Muscle of leg (tissue), 11 donors: ENCODE data around the gene QSOX1. TPM values are rescaled to one million over a fixed set of nuclear protein-coding genes. Genes with fewer than 3 reads are reported as not detected.

Experiments
- DNase-seq: peaks from one replicate; pipeline ENCODE4 v3.0.0; 2013
- H3K27ac ChIP-seq: one replicate; pipeline ENCODE4 v1.5.1; 2013; ENCODE audit warnings: mild to moderate bottlenecking, low read length, control low read depth
- H3K27me3 ChIP-seq: one replicate; pipeline ENCODE4 v1.6.1; 2013; ENCODE audit warnings: low read length; ENCODE audit not compliant: control insufficient read depth, insufficient read depth
- H3K36me3 ChIP-seq: one replicate; pipeline ENCODE4 v1.6.1; 2013; ENCODE audit warnings: low read length; ENCODE audit not compliant: control insufficient read depth, insufficient read depth
- H3K4me1 ChIP-seq: one replicate; pipeline ENCODE4 v1.6.1; 2013; ENCODE audit warnings: low read length; ENCODE audit not compliant: control insufficient read depth, insufficient read depth
- H3K4me3 ChIP-seq: one replicate; pipeline ENCODE4 v1.5.1; 2013; ENCODE audit warnings: low read length, control low read depth
- H3K9me3 ChIP-seq: replicated peaks from 2 replicates; pipeline ENCODE4 v1.6.1; 2013; ENCODE audit warnings: low read depth, low read length; ENCODE audit not compliant: control insufficient read depth
- WGBS: methylation state at CpG from one replicate; pipeline ENCODE4 v1.1.5; 2013; ENCODE audit warnings: missing lambda C conversion rate; ENCODE audit not compliant: insufficient coverage; 5-methylcytosine and 5-hydroxymethylcytosine counted together
- polyA plus RNA-seq, 8 donors: library from polyadenylated mRNA; unstranded; fragments of 120-200 nt; gene quantifications; one replicate each; pipeline versions ENCODE4 v1.2.1 to v1.2.3, GENCODE V29; 2013; ENCODE audit warnings: inconsistent platforms in 1 of 8, low replicate concordance in 1 of 8; ENCODE audit not compliant: insufficient read length in 8 of 8, insufficient read depth in 1 of 8
- total RNA-seq: library from RNA; stranded (reverse); fragments of 120-200 nt; gene quantifications from one replicate; pipeline ENCODE4 v1.2.4, GENCODE V29; 2013

The QSOX1 gene
- total and polyA plus RNA-seq, 9 donors, result 16.0 to 43.5 (median 33.1) TPM

GRCh38 chr1:180206581-180206980, 51.9 kb downstream of the QSOX1 start:
- H3K4me3 ChIP-seq, result no peak overlapping the region
- no peak for DNase-seq
- H3K36me3 ChIP-seq, result no peaks in the 10 kb centered on the region
- WGBS, result 92% methylated on average over 3 of the region's 3 CpGs
- H3K27ac ChIP-seq, result no peak overlapping the region
- peaks cover 7% of the 10 kb centered on the region for H3K4me1 ChIP-seq
- H3K9me3 ChIP-seq, result no peaks in the 10 kb centered on the region
- peaks cover 19% of the 10 kb centered on the region for H3K27me3 ChIP-seq

DNA sequence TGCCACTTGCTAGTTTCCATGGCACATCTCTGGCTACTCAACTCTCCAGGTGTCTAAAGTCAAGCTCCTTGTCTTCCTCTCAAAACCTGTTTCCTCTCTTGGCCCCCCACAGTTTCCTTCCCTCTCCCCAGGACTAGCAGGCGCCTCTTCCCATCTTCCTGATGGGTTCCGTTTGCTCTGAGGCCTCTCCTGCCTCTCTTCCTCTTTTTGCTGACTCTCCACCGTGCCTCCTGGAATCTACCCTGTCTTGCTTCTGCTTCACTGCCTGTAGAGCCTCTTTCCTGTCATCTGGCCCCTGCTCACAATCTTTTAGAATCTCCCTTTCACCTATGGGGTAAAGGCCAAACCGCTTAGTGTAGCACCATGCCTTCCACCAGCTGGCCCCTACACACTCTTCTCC, 53.6 kb downstream of the QSOX1 start:
- WGBS, result 77% methylated on average over 4 of the region's 4 CpGs
- no peak for DNase-seq
- H3K27me3 ChIP-seq, result peaks cover 21% of the 10 kb centered on the region

DNA sequence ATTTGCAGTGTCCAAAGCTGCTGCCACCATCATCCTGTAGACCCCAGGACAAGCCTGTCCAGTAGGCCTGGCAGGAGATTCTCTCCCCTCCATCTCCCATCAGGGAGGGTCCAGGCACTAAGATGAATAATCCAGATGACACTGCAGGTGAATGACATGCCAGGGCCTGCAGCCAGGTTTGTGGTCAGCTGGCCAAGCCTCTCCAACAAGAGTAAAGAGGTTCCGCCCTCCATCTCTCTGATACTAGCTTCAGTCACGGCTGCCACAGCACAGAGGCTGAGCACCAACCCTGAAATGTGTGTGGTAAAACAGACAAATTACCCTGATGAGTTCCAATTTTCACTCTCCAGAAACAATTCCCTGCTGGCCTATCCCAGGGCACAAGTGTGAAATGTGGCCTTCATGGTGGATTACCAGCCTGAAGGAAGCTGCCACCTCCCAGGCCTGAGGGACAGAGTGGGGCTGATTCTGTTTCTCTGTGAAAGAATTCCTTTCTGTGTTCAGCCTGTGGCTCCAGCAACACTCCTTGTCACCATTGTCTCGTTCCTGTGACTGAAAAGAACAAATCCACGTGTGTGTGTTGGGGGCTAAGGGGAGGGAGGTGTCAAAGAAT, 55.4 kb downstream of the QSOX1 start:
- no peak overlapping the region for H3K4me3 ChIP-seq
- H3K27me3 ChIP-seq, result peaks cover 21% of the 10 kb centered on the region
- 100% methylated on average over 1 of the region's 4 CpGs for WGBS
- H3K36me3 ChIP-seq, result no peaks in the 10 kb centered on the region
- H3K9me3 ChIP-seq, result no peaks in the 10 kb centered on the region
- no peak overlapping the region for H3K27ac ChIP-seq
- DNase-seq, result peak; percentile 56
- peaks cover 15% of the 10 kb centered on the region for H3K4me1 ChIP-seq

More for the DNA sequence above, 53.6 kb downstream of the QSOX1 start:
- Histone ChIP-seq H3K9me3 (no peaks in the 10 kb centered on the region), H3K36me3 (no peaks in the 10 kb centered on the region), H3K4me1 (peaks cover 7% of the 10 kb centered on the region), H3K4me3 (no peak overlapping the region), H3K27ac (no peak overlapping the region)

GRCh38 chr1:180211156-180211859, 56.6 kb downstream of the QSOX1 start:
- no peak for DNase-seq
- Histone ChIP-seq H3K36me3 (no peaks in the 10 kb centered on the region), H3K9me3 (no peaks in the 10 kb centered on the region), H3K4me3 (no peak overlapping the region), H3K27ac (no peak overlapping the region), H3K4me1 (peaks cover 19% of the 10 kb centered on the region), H3K27me3 (peaks cover 21% of the 10 kb centered on the region)
- WGBS, result 82% methylated on average over 11 of the region's 12 CpGs

DNA sequence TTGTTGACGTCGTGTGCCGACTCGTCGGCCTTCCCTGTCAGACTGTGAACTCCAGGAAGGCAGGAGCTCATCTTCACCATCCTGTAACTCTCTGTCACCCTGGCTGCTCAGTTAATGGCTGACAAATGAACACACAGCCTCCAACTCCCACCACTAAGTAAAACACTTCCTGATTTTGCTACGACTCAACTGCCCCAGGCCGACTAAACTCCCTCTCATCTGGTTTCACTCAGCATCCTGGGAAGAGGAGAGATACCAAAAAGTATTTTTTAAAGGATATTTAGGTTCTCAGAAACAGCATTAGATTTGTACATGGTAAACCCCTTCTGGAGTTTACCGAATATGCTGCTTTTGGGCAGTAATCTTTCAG, 57.2 kb downstream of the QSOX1 start:
- Histone ChIP-seq H3K27ac (no peak overlapping the region), H3K9me3 (no peaks in the 10 kb centered on the region), H3K4me3 (no peak overlapping the region), H3K27me3 (peaks cover 18% of the 10 kb centered on the region), H3K36me3 (no peaks in the 10 kb centered on the region), H3K4me1 (peaks cover 19% of the 10 kb centered on the region)
- no peak for DNase-seq
- WGBS, result 63% methylated on average over 5 of the region's 8 CpGs

DNA sequence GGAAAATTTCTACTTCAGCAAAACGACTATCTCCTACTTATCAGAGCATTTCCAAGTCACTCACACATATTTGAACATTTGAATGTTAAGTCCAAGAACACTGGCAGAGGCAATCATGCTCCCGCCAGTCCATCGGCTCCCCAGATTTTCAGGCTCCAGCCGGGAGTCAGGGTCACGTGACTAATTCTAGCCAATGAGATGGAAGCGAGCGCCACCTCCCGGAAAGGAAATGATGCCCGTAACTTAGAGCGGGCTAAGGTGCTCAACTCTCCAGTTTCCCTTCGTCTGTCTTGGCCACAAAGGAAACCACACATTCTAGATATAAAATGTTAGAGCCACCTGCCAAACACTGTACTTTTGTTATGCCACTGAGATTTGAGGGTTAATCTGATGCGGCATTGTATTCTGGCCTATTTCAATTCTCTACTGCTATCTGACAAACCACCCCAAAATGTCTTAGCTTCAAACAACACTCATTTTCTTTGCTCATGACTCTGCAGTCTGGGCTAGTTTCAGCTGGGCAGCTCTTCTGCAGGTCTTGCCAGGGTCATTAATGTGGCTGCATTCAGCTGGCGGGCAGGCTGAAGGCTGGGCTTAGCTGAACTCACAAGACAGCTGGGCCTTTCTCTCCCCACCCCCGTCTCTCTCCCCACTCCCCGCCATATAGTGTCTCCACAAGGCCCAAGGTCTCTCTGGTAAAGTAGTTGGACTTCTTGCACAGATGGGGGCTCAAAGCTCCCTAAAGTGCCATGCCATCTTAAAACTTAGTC, 58.9 kb downstream of the QSOX1 start:
- peaks cover 9% of the 10 kb centered on the region for H3K27me3 ChIP-seq
- no peaks in the 10 kb centered on the region for H3K9me3 ChIP-seq
- no peak overlapping the region for H3K27ac ChIP-seq
- peak; percentile 73 for DNase-seq
- peaks cover 22% of the 10 kb centered on the region for H3K4me1 ChIP-seq
- no peaks in the 10 kb centered on the region for H3K36me3 ChIP-seq
- WGBS, result 69% methylated on average over 9 of the region's 15 CpGs
- H3K4me3 ChIP-seq, result no peak overlapping the region

DNA sequence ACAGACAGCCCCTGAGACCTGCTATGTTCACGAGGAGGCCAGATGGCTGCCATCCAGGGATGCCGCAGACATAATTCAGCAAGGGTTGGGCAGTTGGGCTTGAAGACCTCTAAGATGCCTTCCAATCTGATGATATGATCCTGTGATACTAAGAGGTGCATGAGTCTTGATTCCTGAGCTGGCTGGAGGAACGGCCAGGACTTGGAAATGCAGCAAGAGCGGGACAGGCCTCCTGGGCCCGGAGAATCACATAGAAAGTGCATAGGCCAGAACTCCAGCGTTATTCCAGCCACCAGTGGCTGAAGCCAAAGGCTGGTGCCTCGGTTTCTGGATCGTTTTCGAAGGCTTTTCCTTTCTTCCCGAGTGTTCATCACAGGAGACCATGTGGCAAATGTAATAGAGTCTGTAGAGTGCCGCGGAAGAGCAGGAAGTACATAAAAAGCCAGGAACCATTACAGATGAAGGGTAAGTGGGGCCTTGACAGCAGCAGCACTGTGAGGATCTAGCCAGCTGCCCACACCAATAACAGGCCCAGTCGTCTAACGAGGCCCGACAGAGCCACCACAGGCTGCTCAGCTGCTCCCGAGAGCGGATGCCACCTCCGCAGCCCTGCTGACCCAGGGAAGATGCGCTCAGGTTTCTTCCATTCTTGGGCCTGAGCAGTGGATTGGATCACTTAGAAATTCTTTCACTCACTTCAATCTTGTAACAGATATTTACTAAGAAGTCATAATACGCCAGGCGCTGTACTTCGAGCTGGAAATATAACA, 61.4 kb downstream of the QSOX1 start:
- 62% methylated on average over 14 of the region's 22 CpGs for WGBS
- Histone ChIP-seq H3K36me3 (no peaks in the 10 kb centered on the region), H3K27ac (no peak overlapping the region), H3K27me3 (peaks cover 27% of the 10 kb centered on the region), H3K9me3 (no peaks in the 10 kb centered on the region), H3K4me3 (no peak overlapping the region), H3K4me1 (peaks cover 15% of the 10 kb centered on the region)
- DNase-seq, result no peak

DNA sequence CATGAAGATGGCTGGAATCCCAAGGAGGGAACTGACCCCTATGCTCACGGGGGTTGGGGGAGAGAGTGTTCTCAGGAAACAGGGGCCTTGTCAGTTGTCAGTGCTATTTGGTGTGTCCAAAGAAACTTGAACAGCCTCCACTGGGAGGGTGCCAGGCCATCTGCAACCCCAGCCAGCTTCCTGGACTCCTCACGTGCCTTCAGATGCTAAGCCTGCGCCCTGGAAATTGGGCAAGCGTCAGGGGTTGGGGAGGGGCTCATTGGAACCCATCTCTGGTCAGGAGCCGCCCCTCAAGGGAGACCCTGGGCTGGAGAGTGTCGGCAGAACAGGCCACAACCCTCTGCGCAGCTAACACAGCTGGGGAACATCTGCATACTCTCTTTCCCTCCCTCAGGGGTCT, 62.3 kb downstream of the QSOX1 start:
- Histone ChIP-seq H3K27ac (no peak overlapping the region), H3K4me1 (peaks cover 15% of the 10 kb centered on the region), H3K4me3 (no peak overlapping the region), H3K27me3 (peaks cover 27% of the 10 kb centered on the region), H3K9me3 (no peaks in the 10 kb centered on the region), H3K36me3 (no peaks in the 10 kb centered on the region)
- WGBS, result 53% methylated on average over 2 of the region's 7 CpGs
- no peak for DNase-seq

GRCh38 chr1:180218806-180219765, 64.4 kb downstream of the QSOX1 start:
- H3K27ac ChIP-seq, result no peak overlapping the region
- no peak for DNase-seq
- no peaks in the 10 kb centered on the region for H3K36me3 ChIP-seq
- H3K4me3 ChIP-seq, result no peak overlapping the region
- peaks cover 41% of the 10 kb centered on the region for H3K27me3 ChIP-seq
- peaks cover 7% of the 10 kb centered on the region for H3K4me1 ChIP-seq
- 71% methylated on average over 14 of the region's 20 CpGs for WGBS
- no peaks in the 10 kb centered on the region for H3K9me3 ChIP-seq
